ENCODE results near the gene KRT39. TPM values are rescaled to one million over a fixed set of nuclear protein-coding genes. Genes with fewer than 3 reads are reported as not detected.

Gene KRT39
- total and polyA plus RNA-seq, 10 of the 15 experiments (the other 5 are each of a cell fraction or from before 2014, with no cell fraction given), result not detected

DNA sequence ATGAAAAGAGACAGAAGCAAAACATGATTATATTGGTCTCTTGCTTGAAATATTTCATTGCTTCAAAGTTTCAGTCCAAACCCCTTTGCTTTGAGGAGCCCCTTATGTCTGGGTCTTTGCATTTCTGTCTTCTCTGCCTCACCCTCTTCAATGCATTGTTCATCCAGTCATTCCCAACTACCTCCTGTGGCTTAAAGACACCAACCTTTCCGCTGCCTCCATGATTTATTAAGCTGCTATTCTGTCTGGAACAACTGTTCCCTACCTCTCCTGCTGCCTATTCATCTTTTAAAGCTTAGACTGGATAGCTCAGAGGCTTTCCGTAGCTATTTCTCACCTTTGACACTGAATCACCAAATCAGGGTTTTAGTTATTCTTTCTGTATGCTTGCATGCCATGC is 30.6 kb upstream of the KRT39 start:
- ChIA-PET SMC1A (ENCODE audit: uncharacterized antibody, unreplicated experiment) (no interaction called here), CTCF (no interaction called here), RAD21 (ENCODE audit: unreplicated experiment) (no interaction called here), POLR2A (no interaction called here)
- H3K4me2 ChIP-seq (ENCODE audit: control insufficient read depth, insufficient read depth), result no peak overlapping the region
- intact Hi-C loops (cut with micrococcal nuclease; ENCODE audit: unreplicated experiment), result no loop called here
- ATAC-seq (no peak), FAIRE-seq (no peak), DNase-seq (ENCODE audit: low read depth, low spot score) (no peak)
- H3K27ac ChIP-seq (ENCODE audit: control insufficient read depth, insufficient read depth), result no peak overlapping the region
- H3K4me3 ChIP-seq, result no peak overlapping the region
- H2AFZ ChIP-seq (ENCODE audit: control insufficient read depth, low read depth, low read length), result no peak overlapping the region
- TF ChIP-seq NKRF (conservative IDR thresholded peaks at IDR 0.05), result no peak
- TF ChIP-seq SIN3A (IDR thresholded peaks at IDR 0.05; ENCODE audit: low read depth, low read length), result no peak
- no peak for TF ChIP-seq PAX8 (IDR thresholded peaks at IDR 0.05)
- no peak for TF ChIP-seq BCL3 (IDR thresholded peaks at IDR 0.05; ENCODE audit: borderline replicate concordance, insufficient read depth, low read depth, low read length, poor library complexity, severe bottlenecking)
- no peak for TF ChIP-seq ZNF622 (IDR thresholded peaks at IDR 0.05)
- TF ChIP-seq ESRRA (IDR thresholded peaks at IDR 0.05; ENCODE audit: low read length), result no peak
- no peaks in the 10 kb centered on the region for H4K20me1 ChIP-seq (ENCODE audit: control insufficient read depth, insufficient read depth)
- WGBS (ENCODE audit: insufficient coverage, insufficient replicate concordance, low lambda C conversion rate, missing lambda C conversion rate), result 6% methylated on average over 2 of the region's 2 CpGs
- no peaks in the 10 kb centered on the region for H3K79me2 ChIP-seq (ENCODE audit: control insufficient read depth, insufficient read depth, low read length)
- no peak overlapping the region for H3K9ac ChIP-seq (ENCODE audit: control insufficient read depth, insufficient read depth, low read length)
- H3K27me3 ChIP-seq (replicated peaks in 1 of 2; ENCODE audit: control insufficient read depth in 2 of 2, insufficient read depth in 2 of 2, low read length in 1 of 2), result peaks cover 0 to 8% of the 10 kb centered on the region in 2 experiments; a peak in 2 of 4 replicates
- BruUV-seq (replicated peaks), result no TSS peak
- no peaks in the 10 kb centered on the region for H3K4me1 ChIP-seq (ENCODE audit: control insufficient read depth, insufficient read depth, low read length)
- H3K36me3 ChIP-seq (ENCODE audit: control insufficient read depth in 2 of 2, insufficient read depth in 2 of 2, low read length in 1 of 2), result no peaks in the 10 kb centered on the region
- no peaks in the 10 kb centered on the region for H3K9me3 ChIP-seq (replicated peaks; ENCODE audit: control insufficient read depth, insufficient read depth, low read length)
- in situ Hi-C loops (cut with MboI), result no loop called here

Measured in GM12878 (cell line).